PC-9 (cell line): ENCODE measurements around the gene CYLD. TPM values are rescaled to one million over a fixed set of nuclear protein-coding genes. Genes with fewer than 3 reads are reported as not detected.

Source experiments
- BruUV-seq: library from RNA; stranded (reverse); fragments of 400-500 nt; replicated peaks from 2 replicates; lab custom pipeline; 2021; lab: Mats Ljungman, UMichigan
- CTCF ChIA-PET: fragments of 300-600 bp; sonication (Branson Sonifier 250); formaldehyde crosslinking; loops from one replicate; lab custom pipeline; 2022; ENCODE audit warnings: antibody characterized with exemption; lab: Charles Lee
- POLR2A ChIA-PET: fragments of 300-600 bp; sonication (Branson Sonifier 250); formaldehyde crosslinking; loops from one replicate; lab custom pipeline; 2022; ENCODE audit warnings: antibody characterized with exemption; ENCODE audit not compliant: unreplicated experiment; lab: Charles Lee
- DNase-seq, 2 experiments: peaks; one replicate each; pipeline versions ENCODE4 v3.0.0 to v3.0.0-alpha.2; 2015 to 2022; ENCODE audit warnings: mixed read lengths in 1 of 2
- H2AFZ ChIP-seq: fragments of 200-600 bp; sonication (generic); 2 replicates; pipeline ENCODE4 v1.8.1; 2017; ENCODE audit warnings: antibody characterized with exemption
- H3F3A ChIP-seq: fragments of 200-600 bp; sonication (generic); 2 replicates; pipeline ENCODE4 v1.8.1; 2017; ENCODE audit warnings: antibody characterized with exemption, mild to moderate bottlenecking, low read depth; ENCODE audit not compliant: insufficient read depth
- H3K27ac ChIP-seq: fragments of 200-600 bp; sonication (generic); 2 replicates; pipeline ENCODE4 v1.6.1; 2016; ENCODE audit warnings: mixed run types
- H3K27me3 ChIP-seq: fragments of 200-600 bp; sonication (generic); 2 replicates; pipeline ENCODE4 v1.6.1; 2016; ENCODE audit warnings: low read depth, mixed run types; ENCODE audit not compliant: insufficient read depth
- H3K36me3 ChIP-seq: fragments of 200-600 bp; sonication (generic); 2 replicates; pipeline ENCODE4 v1.6.1; 2016; ENCODE audit warnings: low read depth, mixed run types
- H3K4me1 ChIP-seq: fragments of 200-600 bp; sonication (generic); replicated peaks from 2 replicates; pipeline ENCODE4 v1.6.1; 2016; ENCODE audit warnings: mixed run types; ENCODE audit not compliant: insufficient read depth
- H3K4me2 ChIP-seq: fragments of 200-600 bp; sonication (generic); 2 replicates; pipeline ENCODE4 v1.6.1; 2017; ENCODE audit warnings: mixed run types
- H3K4me3 ChIP-seq: fragments of 200-600 bp; sonication (generic); 2 replicates; pipeline ENCODE4 v1.6.1; 2016; ENCODE audit warnings: mixed run types
- H3K79me2 ChIP-seq: fragments of 200-600 bp; sonication (generic); 2 replicates; pipeline ENCODE4 v1.6.1; 2017; ENCODE audit warnings: low read depth, mixed run types
- H3K9me2 ChIP-seq: fragments of 200-600 bp; sonication (generic); 2 replicates; pipeline ENCODE4 v1.8.1; 2017; ENCODE audit warnings: mild to moderate bottlenecking; ENCODE audit not compliant: insufficient read depth
- H3K9me3 ChIP-seq: fragments of 200-600 bp; sonication (generic); 2 replicates; pipeline ENCODE4 v1.8.1; 2016; ENCODE audit warnings: low read depth; ENCODE audit not compliant: insufficient read depth
- H4K20me1 ChIP-seq: fragments of 200-600 bp; sonication (generic); 2 replicates; pipeline ENCODE4 v1.8.1; 2017; ENCODE audit not compliant: insufficient read depth
- CTCF ChIP-seq: fragments of 200-600 bp; sonication (generic); conservative IDR thresholded peaks from 2 replicates; pipeline ENCODE4 v1.6.1; 2017; ENCODE audit warnings: mixed run types, antibody characterized with exemption, mild to moderate bottlenecking, moderate library complexity
- EZH2 ChIP-seq: fragments of 200-600 bp; sonication (generic); IDR thresholded peaks from 2 replicates; pipeline ENCODE4 v1.8.0; 2017; ENCODE audit warnings: antibody characterized with exemption, low read depth
- intact Hi-C: fragments of 100-400 bp; cut with micrococcal nuclease; formaldehyde crosslinking; loops from one replicate; pipeline ENCODE4 v1.10.0; 2022; ENCODE audit not compliant: unreplicated experiment
- microRNA-seq: library from miRNA; unstranded; fragments of <30 nt; microRNA quantifications from one replicate; pipeline ENCODE4 v1.2.0, GENCODE V29; 2021; ENCODE audit warnings: borderline number of aligned reads, borderline replicate concordance
- total RNA-seq: library from RNA; stranded (reverse); gene quantifications from 2 replicates; pipeline ENCODE4 v1.2.3, GENCODE V29; 2021

CYLD gene
- total RNA-seq, 1 experiment from 2014 or later, result 19.0 TPM

GRCh38 chr16:50846511-50846910 lies 104.6 kb downstream of the CYLD start:
- Histone ChIP-seq H3F3A (no peaks in the 10 kb centered on the region), H3K4me2 (no peak overlapping the region), H3K27ac (no peak overlapping the region), H3K36me3 (no peaks in the 10 kb centered on the region), H4K20me1 (no peaks in the 10 kb centered on the region), H3K27me3 (peaks cover 51% of the 10 kb centered on the region), H3K4me1 (no peaks in the 10 kb centered on the region), H2AFZ (no peak overlapping the region), H3K79me2 (no peaks in the 10 kb centered on the region), H3K9me3 (no peaks in the 10 kb centered on the region), H3K4me3 (no peak overlapping the region), H3K9me2 (no peaks in the 10 kb centered on the region)
- no TSS peak for BruUV-seq
- no peak for TF ChIP-seq EZH2
- no peak for TF ChIP-seq CTCF
- POLR2A ChIA-PET, result no interaction called here
- intact Hi-C loops, result no loop called here
- DNase-seq, result no peak
- CTCF ChIA-PET, result interaction anchor here (0.7 kb wide), 1 partner anchor 114 kb away, joined by 7 read pairs; no protein-coding TSS in a partner anchor

GRCh38 chr16:50847166-50847565 lies 105.3 kb downstream of the CYLD start:
- H2AFZ ChIP-seq, result no peak overlapping the region
- POLR2A ChIA-PET, result no interaction called here
- H3K4me1 ChIP-seq, result no peaks in the 10 kb centered on the region
- H3F3A ChIP-seq, result no peaks in the 10 kb centered on the region
- DNase-seq, result no peak
- no peaks in the 10 kb centered on the region for H4K20me1 ChIP-seq
- H3K27me3 ChIP-seq, result peaks cover 47% of the 10 kb centered on the region
- H3K9me3 ChIP-seq, result no peaks in the 10 kb centered on the region
- H3K27ac ChIP-seq, result no peak overlapping the region
- H3K79me2 ChIP-seq, result no peaks in the 10 kb centered on the region
- no TSS peak for BruUV-seq
- no peaks in the 10 kb centered on the region for H3K36me3 ChIP-seq
- H3K9me2 ChIP-seq, result no peaks in the 10 kb centered on the region
- intact Hi-C loops, result no loop called here
- no peak overlapping the region for H3K4me2 ChIP-seq
- no peak overlapping the region for H3K4me3 ChIP-seq
- TF ChIP-seq EZH2 (no peak), CTCF (no peak)
- CTCF ChIA-PET, result no interaction called here

- POLR2A ChIA-PET, result no interaction called here
These were observed 107.0 kb downstream of the CYLD start for GRCh38 chr16:50848755-50849514.

More at GRCh38 chr16:50848755-50849514, 107.0 kb downstream of the CYLD start:
- Histone ChIP-seq H3K9me2 (no peaks in the 10 kb centered on the region), H3K4me3 (no peak overlapping the region), H4K20me1 (no peaks in the 10 kb centered on the region), H3K4me2 (no peak overlapping the region), H3K27me3 (peaks cover 32% of the 10 kb centered on the region), H3K4me1 (no peaks in the 10 kb centered on the region), H3K9me3 (no peaks in the 10 kb centered on the region), H3K27ac (no peak overlapping the region), H3K36me3 (no peaks in the 10 kb centered on the region), H3F3A (no peaks in the 10 kb centered on the region), H3K79me2 (no peaks in the 10 kb centered on the region), H2AFZ (no peak overlapping the region)
- no peak for DNase-seq
- no peak for TF ChIP-seq EZH2
- intact Hi-C loops, result no loop called here
- BruUV-seq, result no TSS peak
- CTCF ChIA-PET, result no interaction called here

Small RNA genes within 50 kb of the gene (microRNA-seq; reads per million reads assigned to microRNA genes)
- not detected for gene MIR3181

Other genes with a start within 250 kb of the CYLD start
- gene NKD1, start 193.7 kb upstream of the CYLD start, total RNA-seq, result 0.44 and 0.83 TPM in 2 replicates
- gene SNX20, start 60.8 kb upstream of the CYLD start, total RNA-seq, result not detected in 2 replicates
- 0.70 and 0.75 TPM in 2 replicates for gene NOD2, start 48.5 kb upstream of the CYLD start, total RNA-seq